Endothelial cell of hepatic sinusoid (primary cell): Measurements from ENCODE around the gene LZTFL1.

Source experiments
- in situ Hi-C: cut with HindIII; loops from 2 replicates; pipeline ENCODE4 v1.10.0; 2017; ENCODE audit warnings: low sequenced_read_pairs

The LZTFL1 gene

GRCh38 chr3:45841757-45842491 lies at the start of gene LZTFL1:
Gene LZTFL1, minus strand, starts transcription at chr3:45842119. Its CDS starts 128 bp downstream, at chr3:45841991.
- in situ Hi-C loops, result no loop called here

- in situ Hi-C loops, result no loop called here
Observed at GRCh38 chr3:45890405-45890804, 48.5 kb upstream of the LZTFL1 start.

- in situ Hi-C loops, result no loop called here
Observed at GRCh38 chr3:45889337-45889736, 47.4 kb upstream of the LZTFL1 start.

GRCh38 chr3:45887759-45888511 lies 46.0 kb upstream of the LZTFL1 start:
- in situ Hi-C loops, result no loop called here

GRCh38 chr3:45887285-45887684 lies 45.4 kb upstream of the LZTFL1 start:
- in situ Hi-C loops, result no loop called here

GRCh38 chr3:45885979-45886705 lies 44.2 kb upstream of the LZTFL1 start, which contains the start of gene CCR9:
Gene CCR9, plus strand, starts transcription at chr3:45886543. Its CDS starts 8,391 bp downstream, at chr3:45894934.
- in situ Hi-C loops, result no loop called here

- in situ Hi-C loops, result no loop called here
Observed at GRCh38 chr3:45884368-45885201, 42.7 kb upstream of the LZTFL1 start.

- in situ Hi-C loops, result no loop called here
Observed at GRCh38 chr3:45881078-45882022, 39.4 kb upstream of the LZTFL1 start.

- in situ Hi-C loops, result no loop called here
Observed at GRCh38 chr3:45880725-45881077, 38.8 kb upstream of the LZTFL1 start.

GRCh38 chr3:45878124-45878523 lies 36.2 kb upstream of the LZTFL1 start:
- in situ Hi-C loops, result no loop called here

- in situ Hi-C loops, result no loop called here
Observed at GRCh38 chr3:45874677-45875346, 32.9 kb upstream of the LZTFL1 start.

GRCh38 chr3:45873638-45874037 lies 31.7 kb upstream of the LZTFL1 start:
- in situ Hi-C loops, result no loop called here

GRCh38 chr3:45873036-45873435 lies 31.1 kb upstream of the LZTFL1 start:
- in situ Hi-C loops, result no loop called here

GRCh38 chr3:45872569-45872968 lies 30.6 kb upstream of the LZTFL1 start:
- in situ Hi-C loops, result no loop called here

GRCh38 chr3:45871780-45872179 lies 29.9 kb upstream of the LZTFL1 start:
- in situ Hi-C loops, result no loop called here

GRCh38 chr3:45870099-45870498 lies 28.2 kb upstream of the LZTFL1 start:
- in situ Hi-C loops, result no loop called here

- in situ Hi-C loops, result loop anchor here (5.0 kb wide), 1 partner anchor 53 kb away; no protein-coding TSS in a partner anchor
Observed at GRCh38 chr3:45869638-45870037, 27.7 kb upstream of the LZTFL1 start.

GRCh38 chr3:45868650-45869049 lies 26.7 kb upstream of the LZTFL1 start:
- in situ Hi-C loops, result loop anchor here (5.0 kb wide), 1 partner anchor 54 kb away; no protein-coding TSS in a partner anchor

- in situ Hi-C loops, result loop anchor here (5.0 kb wide), 1 partner anchor 54 kb away; no protein-coding TSS in a partner anchor
Observed at GRCh38 chr3:45868213-45868612, 26.3 kb upstream of the LZTFL1 start.
